GM18520 (cell line): ENCODE measurements around the gene GBP1.
"Not testable (repeated sequence)": the region's sequence is repeated elsewhere in the genome, so short reads cannot be mapped to it uniquely, and the experiment has no call there.

Source experiments
- ATAC-seq: cut with Tn5 transposase; IDR thresholded peaks from one replicate; pipeline ENCODE4 v1.9.1; 2021; ENCODE audit not compliant: unreplicated experiment

The GBP1 gene

GRCh38 chr1:89018318-89018717 is 46.7 kb downstream of the GBP1 start:
- ATAC-seq, result not testable (repeated sequence)

- no peak for ATAC-seq
Observed at GRCh38 chr1:89008511-89008910, 56.5 kb downstream of the GBP1 start.

GRCh38 chr1:89005286-89006151 is 59.5 kb downstream of the GBP1 start:
- ATAC-seq, result no peak
